ENCODE data around the gene ACSS1. TPM values are rescaled to one million over a fixed set of nuclear protein-coding genes. Genes with fewer than 3 reads are reported as not detected.

The ACSS1 gene
- total RNA-seq, 5 donors from 2014 or later (not counting 1 experiment from before 2014, with no cell fraction given), result 39.1 to 59.6 (median 57.7) TPM

- no peak overlapping the region for H3K4me3 ChIP-seq (ENCODE audit: control insufficient read depth in 1 of 2, extremely low read depth in 1 of 2, low read length in 1 of 2)
- H3K27me3 ChIP-seq (replicated peaks in 1 of 2; ENCODE audit: control insufficient read depth in 2 of 2, extremely low read depth in 1 of 2, insufficient read depth in 2 of 2, low read length in 1 of 2), result no peaks in the 10 kb centered on the region
- H3K27ac ChIP-seq (ENCODE audit: low read length), result peak overlapping the region; percentile 98
- POLR2A ChIA-PET, result no interaction called here
- H3K9me3 ChIP-seq, result no peaks in the 10 kb centered on the region
- Mint-ChIP-seq H3K4me1 (peaks cover 0 to 58% (median 26%) of the 10 kb centered on the region in 3 donors), H3K27ac (peak overlapping the region; percentile 62 to 75), H3K27me3 (no peaks in the 10 kb centered on the region), H3K36me3 (peaks cover 83% of the 10 kb centered on the region), H3K4me3 (no peak overlapping the region), H3K9me3 (no peaks in the 10 kb centered on the region)
- CTCF ChIA-PET, result no interaction called here
- peaks cover 0 to 61% of the 10 kb centered on the region in 2 experiments for H3K4me1 ChIP-seq (ENCODE audit: control insufficient read depth in 1 of 2, extremely low read depth in 1 of 2, insufficient read depth in 2 of 2, low read length in 2 of 2)
- 83% methylated on average over 7 of the region's 7 CpGs for WGBS (ENCODE audit: insufficient coverage)
- ATAC-seq (replicated peaks in 1 of 4), result no peak
- peaks cover 17 to 87% of the 10 kb centered on the region in 2 donors for H3K36me3 ChIP-seq (ENCODE audit: control insufficient read depth in 2 of 2, extremely low read depth in 1 of 2, insufficient read depth in 1 of 2, low read length in 1 of 2)
- no peak for DNase-seq
Measured at GRCh38 chr20:24965065-24965919, 92.6 kb downstream of the ACSS1 start.

- no peak for DNase-seq
- Mint-ChIP-seq H3K36me3 (peaks cover 80% of the 10 kb centered on the region), H3K27ac (peak overlapping the region; percentile 31 to 75), H3K27me3 (no peaks in the 10 kb centered on the region), H3K9me3 (no peaks in the 10 kb centered on the region), H3K4me3 (no peak overlapping the region), H3K4me1 (peaks cover 4 to 62% (median 28%) of the 10 kb centered on the region in 3 donors)
- POLR2A ChIA-PET, result no interaction called here
- Histone ChIP-seq H3K36me3 (ENCODE audit: control insufficient read depth in 2 of 2, extremely low read depth in 1 of 2, insufficient read depth in 1 of 2, low read length in 1 of 2) (peaks cover 17 to 87% of the 10 kb centered on the region in 2 donors), H3K4me1 (ENCODE audit: control insufficient read depth in 1 of 2, extremely low read depth in 1 of 2, insufficient read depth in 2 of 2, low read length in 2 of 2) (peaks cover 0 to 69% of the 10 kb centered on the region in 2 experiments), H3K27me3 (replicated peaks in 1 of 2; ENCODE audit: control insufficient read depth in 2 of 2, extremely low read depth in 1 of 2, insufficient read depth in 2 of 2, low read length in 1 of 2) (no peaks in the 10 kb centered on the region), H3K4me3 (ENCODE audit: control insufficient read depth in 1 of 2, extremely low read depth in 1 of 2, low read length in 1 of 2) (no peak overlapping the region), H3K9me3 (no peaks in the 10 kb centered on the region), H3K27ac (ENCODE audit: low read length) (peak overlapping the region; percentile 98)
- WGBS (ENCODE audit: insufficient coverage), result 70% methylated on average over 6 of the region's 9 CpGs
- CTCF ChIA-PET, result no interaction called here
- no peak for ATAC-seq (replicated peaks in 1 of 4)
Measured at GRCh38 chr20:24964506-24964840, 93.5 kb downstream of the ACSS1 start.

GRCh38 chr20:24963672-24964505 lies 94.0 kb downstream of the ACSS1 start:
- H3K27ac ChIP-seq (ENCODE audit: low read length), result peak overlapping the region; percentile 98

GRCh38 chr20:24962510-24962909 lies 95.4 kb downstream of the ACSS1 start:
- peak overlapping the region; percentile 73 to 88 for H3K27ac Mint-ChIP-seq
- no peaks in the 10 kb centered on the region for H3K9me3 ChIP-seq
- H3K4me3 Mint-ChIP-seq, result no peak overlapping the region
- CTCF ChIA-PET, result interaction anchor here in 1 of 2 donors (0.7 kb wide), 1 partner anchor 10 kb away, joined by 3 read pairs; no protein-coding TSS in a partner anchor
- POLR2A ChIA-PET, result no interaction called here
- no peak for DNase-seq
- H3K4me1 ChIP-seq (ENCODE audit: control insufficient read depth in 1 of 2, extremely low read depth in 1 of 2, insufficient read depth in 2 of 2, low read length in 2 of 2), result peaks cover 0 to 85% of the 10 kb centered on the region in 2 experiments
- H3K27me3 Mint-ChIP-seq, result no peaks in the 10 kb centered on the region
- H3K27me3 ChIP-seq (replicated peaks in 1 of 2; ENCODE audit: control insufficient read depth in 2 of 2, extremely low read depth in 1 of 2, insufficient read depth in 2 of 2, low read length in 1 of 2), result no peaks in the 10 kb centered on the region
- no peak for ATAC-seq (replicated peaks in 1 of 4)
- WGBS (ENCODE audit: insufficient coverage), result no CpG with 5 or more reads among the region's 6 CpGs
- H3K9me3 Mint-ChIP-seq, result no peaks in the 10 kb centered on the region
- H3K27ac ChIP-seq (ENCODE audit: low read length), result peak overlapping the region; percentile 98
- H3K36me3 Mint-ChIP-seq, result peaks cover 67% of the 10 kb centered on the region
- H3K36me3 ChIP-seq (ENCODE audit: control insufficient read depth in 2 of 2, extremely low read depth in 1 of 2, insufficient read depth in 1 of 2, low read length in 1 of 2), result peaks cover 17 to 88% of the 10 kb centered on the region in 2 donors
- H3K4me3 ChIP-seq (ENCODE audit: control insufficient read depth in 1 of 2, extremely low read depth in 1 of 2, low read length in 1 of 2), result no peak overlapping the region
- H3K4me1 Mint-ChIP-seq, result peaks cover 4 to 61% (median 28%) of the 10 kb centered on the region in 3 donors

More at GRCh38 chr20:24963672-24964505, 94.0 kb downstream of the ACSS1 start:
- ATAC-seq (replicated peaks in 1 of 4) (no peak), DNase-seq (no peak)
- Mint-ChIP-seq H3K4me3 (no peak overlapping the region), H3K4me1 (peaks cover 4 to 65% (median 28%) of the 10 kb centered on the region in 3 donors), H3K27me3 (no peaks in the 10 kb centered on the region), H3K27ac (peak overlapping the region; percentile 31 to 75), H3K36me3 (peaks cover 75% of the 10 kb centered on the region), H3K9me3 (no peaks in the 10 kb centered on the region)
- H3K4me3 ChIP-seq (ENCODE audit: control insufficient read depth in 1 of 2, extremely low read depth in 1 of 2, low read length in 1 of 2), result no peak overlapping the region
- peaks cover 17 to 87% of the 10 kb centered on the region in 2 donors for H3K36me3 ChIP-seq (ENCODE audit: control insufficient read depth in 2 of 2, extremely low read depth in 1 of 2, insufficient read depth in 1 of 2, low read length in 1 of 2)
- no peaks in the 10 kb centered on the region for H3K9me3 ChIP-seq
- H3K27me3 ChIP-seq (replicated peaks in 1 of 2; ENCODE audit: control insufficient read depth in 2 of 2, extremely low read depth in 1 of 2, insufficient read depth in 2 of 2, low read length in 1 of 2), result no peaks in the 10 kb centered on the region
- ChIA-PET CTCF (interaction anchor here in 1 of 2 donors (0.5 kb wide), 1 partner anchor 653 kb away, joined by 3 read pairs; no protein-coding TSS in a partner anchor), POLR2A (no interaction called here)
- H3K4me1 ChIP-seq (ENCODE audit: control insufficient read depth in 1 of 2, extremely low read depth in 1 of 2, insufficient read depth in 2 of 2, low read length in 2 of 2), result peaks cover 0 to 75% of the 10 kb centered on the region in 2 experiments
- WGBS (ENCODE audit: insufficient coverage), result 95% methylated on average over 20 of the region's 21 CpGs

GRCh38 chr20:24962182-24962492 lies 95.8 kb downstream of the ACSS1 start:
- Histone ChIP-seq H3K36me3 (ENCODE audit: control insufficient read depth in 2 of 2, extremely low read depth in 1 of 2, insufficient read depth in 1 of 2, low read length in 1 of 2) (peaks cover 13 to 88% of the 10 kb centered on the region in 2 donors), H3K4me3 (ENCODE audit: control insufficient read depth in 1 of 2, extremely low read depth in 1 of 2, low read length in 1 of 2) (no peak overlapping the region), H3K27ac (ENCODE audit: low read length) (peak overlapping the region; percentile 98), H3K9me3 (no peaks in the 10 kb centered on the region), H3K4me1 (ENCODE audit: control insufficient read depth in 1 of 2, extremely low read depth in 1 of 2, insufficient read depth in 2 of 2, low read length in 2 of 2) (peaks cover 0 to 88% of the 10 kb centered on the region in 2 experiments), H3K27me3 (replicated peaks in 1 of 2; ENCODE audit: control insufficient read depth in 2 of 2, extremely low read depth in 1 of 2, insufficient read depth in 2 of 2, low read length in 1 of 2) (no peaks in the 10 kb centered on the region)
- ATAC-seq (replicated peaks in 1 of 4), result no peak
- POLR2A ChIA-PET, result no interaction called here
- peaks cover 4 to 58% (median 28%) of the 10 kb centered on the region in 3 donors for H3K4me1 Mint-ChIP-seq
- CTCF ChIA-PET, result interaction anchor here in 1 of 2 donors (0.7 kb wide), 1 partner anchor 11 kb away, joined by 3 read pairs; no protein-coding TSS in a partner anchor
- no peaks in the 10 kb centered on the region for H3K9me3 Mint-ChIP-seq
- WGBS (ENCODE audit: insufficient coverage), result 100% methylated on average over 2 of the region's 2 CpGs
- DNase-seq, result no peak
- H3K4me3 Mint-ChIP-seq, result no peak overlapping the region
- H3K36me3 Mint-ChIP-seq, result peaks cover 63% of the 10 kb centered on the region
- no peaks in the 10 kb centered on the region for H3K27me3 Mint-ChIP-seq
- peak overlapping the region; percentile 39 to 88 for H3K27ac Mint-ChIP-seq
